HG02798 (cell line): ENCODE measurements around the gene ZSWIM2.
"Not testable (repeated sequence)": the region's sequence is repeated elsewhere in the genome, so short reads cannot be mapped to it uniquely, and the experiment has no call there.

Experiments used
- ATAC-seq: cut with Tn5 transposase; IDR thresholded peaks from one replicate; pipeline ENCODE4 v1.9.1; 2021; ENCODE audit warnings: mild to moderate bottlenecking; ENCODE audit not compliant: unreplicated experiment, poor library complexity

The ZSWIM2 gene

GRCh38 chr2:186848873-186849578 lies at the start of gene ZSWIM2:
TSS of gene ZSWIM2 (minus strand) at chr2:186849170. CDS start at chr2:186849130, 40 bp downstream.
- peak; percentile 71 for ATAC-seq

- ATAC-seq: not testable (repeated sequence)
These were observed 47.2 kb upstream of the ZSWIM2 start for GRCh38 chr2:186896220-186896619.

- ATAC-seq: no peak
These were observed 46.5 kb upstream of the ZSWIM2 start for GRCh38 chr2:186895451-186895850.

GRCh38 chr2:186894478-186894877 lies 45.5 kb upstream of the ZSWIM2 start:
- ATAC-seq: no peak

GRCh38 chr2:186892821-186893220 lies 43.9 kb upstream of the ZSWIM2 start:
- ATAC-seq: no peak

- no peak for ATAC-seq
These were observed 42.2 kb upstream of the ZSWIM2 start for GRCh38 chr2:186891185-186891621.

GRCh38 chr2:186889101-186889879 lies 40.3 kb upstream of the ZSWIM2 start:
- no peak for ATAC-seq

GRCh38 chr2:186887107-186888090 lies 38.4 kb upstream of the ZSWIM2 start:
- ATAC-seq: peak; percentile 44

- no peak for ATAC-seq
These were observed 35.6 kb upstream of the ZSWIM2 start for GRCh38 chr2:186884587-186884986.

- ATAC-seq: no peak
These were observed 34.7 kb upstream of the ZSWIM2 start for GRCh38 chr2:186883666-186884065.

- ATAC-seq: no peak
These were observed 33.6 kb upstream of the ZSWIM2 start for GRCh38 chr2:186882511-186883071.

- no peak for ATAC-seq
These were observed 32.7 kb upstream of the ZSWIM2 start for GRCh38 chr2:186881660-186882059.

- no peak for ATAC-seq
These were observed 30.3 kb upstream of the ZSWIM2 start for GRCh38 chr2:186879312-186879711.

GRCh38 chr2:186874713-186875112 lies 25.7 kb upstream of the ZSWIM2 start:
- ATAC-seq: no peak

- no peak for ATAC-seq
These were observed 22.9 kb upstream of the ZSWIM2 start for GRCh38 chr2:186871881-186872280.

- ATAC-seq: no peak
These were observed 19.4 kb upstream of the ZSWIM2 start for GRCh38 chr2:186868344-186868743.

- ATAC-seq: peak; percentile 48
These were observed 14.1 kb upstream of the ZSWIM2 start for GRCh38 chr2:186862869-186863709.

GRCh38 chr2:186855216-186855615 lies 6.2 kb upstream of the ZSWIM2 start:
- ATAC-seq: no peak

- no peak for ATAC-seq
These were observed 5.0 kb upstream of the ZSWIM2 start for GRCh38 chr2:186853951-186854350.
